Activated CD4-positive, alpha-beta T cell treated with anti-CD3 and anti-CD28 coated beads for 36 hours (primary cell): Measurements from ENCODE around the gene GATA6. TPM values are rescaled to one million over a fixed set of nuclear protein-coding genes. Genes with fewer than 3 reads are reported as not detected.

Experiments used
- ATAC-seq: fragments of 200-7000 bp; cut with Tn5 transposase; one replicate; pipeline ENCODE4 v1.10.0; 2021; ENCODE audit warnings: mild to moderate bottlenecking, moderate library complexity
- CTCF ChIA-PET: fragments of 350-600 bp; sonication (Branson Sonifier 250); formaldehyde crosslinking; loops from one replicate; lab custom pipeline; 2021; ENCODE audit warnings: antibody characterized with exemption; lab: Charles Lee
- POLR2A ChIA-PET: fragments of 350-600 bp; sonication (Branson Sonifier 250); formaldehyde crosslinking; loops from one replicate; lab custom pipeline; 2021; ENCODE audit warnings: antibody characterized with exemption, inconsistent platforms; lab: Charles Lee
- DNase-seq: peaks from one replicate; pipeline ENCODE4 v3.0.0-alpha.2; 2020
- H3K27ac Mint-ChIP-seq: one replicate; pipeline ENCODE4 v1.8.0; 2021; ENCODE audit warnings: mixed read lengths
- H3K27me3 Mint-ChIP-seq: one replicate; pipeline ENCODE4 v1.8.0; 2021; ENCODE audit warnings: mixed read lengths
- H3K36me3 Mint-ChIP-seq: one replicate; pipeline ENCODE4 v1.8.0; 2021; ENCODE audit warnings: low read depth, mixed read lengths
- H3K4me1 Mint-ChIP-seq: one replicate; pipeline ENCODE4 v1.8.0; 2021; ENCODE audit warnings: mixed read lengths
- H3K4me3 Mint-ChIP-seq: one replicate; pipeline ENCODE4 v1.8.0; 2021; ENCODE audit warnings: mild to moderate bottlenecking, moderate library complexity, mixed read lengths
- H3K9me3 Mint-ChIP-seq: one replicate; pipeline ENCODE4 v1.8.0; 2021; ENCODE audit warnings: low read depth, mixed read lengths
- intact Hi-C, 2 experiments: fragments of 100-400 bp; cut with DNase I in 1 of 2; cut with micrococcal nuclease in 1 of 2; formaldehyde crosslinking; loops; one replicate each; pipeline versions ENCODE4 v1.14.2 to v1.15.1; 2022 to 2024; cut with DNase I, micrococcal nuclease
- total RNA-seq, 2 experiments: library from RNA; stranded (reverse); gene quantifications; one replicate each; pipeline ENCODE4 v1.2.3, GENCODE V29; 2021

Gene GATA6
- total RNA-seq, 2 experiments from 2014 or later: not detected

- Mint-ChIP-seq H3K4me3 (no peak overlapping the region), H3K27me3 (peaks cover 4% of the 10 kb centered on the region), H3K36me3 (no peaks in the 10 kb centered on the region), H3K9me3 (no peaks in the 10 kb centered on the region), H3K27ac (no peak overlapping the region), H3K4me1 (no peaks in the 10 kb centered on the region)
- ChIA-PET POLR2A (no interaction called here), CTCF (no interaction called here)
- ATAC-seq (no peak), DNase-seq (no peak)
- intact Hi-C loops: no loop called here
Observed at GRCh38 chr18:22229456-22230124, 60.2 kb downstream of the GATA6 start.

- Mint-ChIP-seq H3K4me1 (no peaks in the 10 kb centered on the region), H3K36me3 (no peaks in the 10 kb centered on the region), H3K4me3 (no peak overlapping the region), H3K27ac (no peak overlapping the region), H3K9me3 (no peaks in the 10 kb centered on the region), H3K27me3 (peaks cover 4% of the 10 kb centered on the region)
- ChIA-PET CTCF (no interaction called here), POLR2A (no interaction called here)
- DNase-seq: no peak
- intact Hi-C loops: no loop called here
- no peak for ATAC-seq
Observed at GRCh38 chr18:22230471-22230945, 61.1 kb downstream of the GATA6 start.

- DNase-seq (no peak), ATAC-seq (no peak)
- Mint-ChIP-seq H3K36me3 (no peaks in the 10 kb centered on the region), H3K27me3 (peaks cover 4% of the 10 kb centered on the region), H3K4me1 (no peaks in the 10 kb centered on the region), H3K4me3 (no peak overlapping the region), H3K27ac (no peak overlapping the region), H3K9me3 (peaks cover 3% of the 10 kb centered on the region)
- intact Hi-C loops: no loop called here
- POLR2A ChIA-PET: no interaction called here
- CTCF ChIA-PET: no interaction called here
Observed at GRCh38 chr18:22233266-22233665, 63.9 kb downstream of the GATA6 start.

- Mint-ChIP-seq H3K9me3 (peaks cover 3% of the 10 kb centered on the region), H3K36me3 (no peaks in the 10 kb centered on the region), H3K27ac (no peak overlapping the region), H3K4me3 (no peak overlapping the region), H3K4me1 (no peaks in the 10 kb centered on the region), H3K27me3 (no peaks in the 10 kb centered on the region)
- DNase-seq: no peak
- no peak for ATAC-seq
- intact Hi-C loops: no loop called here
- ChIA-PET CTCF (no interaction called here), POLR2A (no interaction called here)
Observed at GRCh38 chr18:22238036-22238435, 68.6 kb downstream of the GATA6 start.

GRCh38 chr18:22238681-22239080 lies 69.3 kb downstream of the GATA6 start:
- Mint-ChIP-seq H3K4me1 (no peaks in the 10 kb centered on the region), H3K9me3 (peaks cover 3% of the 10 kb centered on the region), H3K36me3 (no peaks in the 10 kb centered on the region), H3K27me3 (no peaks in the 10 kb centered on the region), H3K4me3 (no peak overlapping the region), H3K27ac (no peak overlapping the region)
- POLR2A ChIA-PET: no interaction called here
- intact Hi-C loops: no loop called here
- no peak for ATAC-seq
- DNase-seq: no peak
- CTCF ChIA-PET: no interaction called here

- ATAC-seq (no peak), DNase-seq (no peak)
- H3K27me3 Mint-ChIP-seq: no peaks in the 10 kb centered on the region
- no peaks in the 10 kb centered on the region for H3K36me3 Mint-ChIP-seq
- no peaks in the 10 kb centered on the region for H3K4me1 Mint-ChIP-seq
- H3K27ac Mint-ChIP-seq: no peak overlapping the region
- intact Hi-C loops: loop anchor here in 1 of 2 experiments (10.0 kb wide), 1 partner anchor 57 kb away; no protein-coding TSS in a partner anchor
- H3K9me3 Mint-ChIP-seq: peaks cover 2% of the 10 kb centered on the region
- POLR2A ChIA-PET: no interaction called here
- CTCF ChIA-PET: no interaction called here
- no peak overlapping the region for H3K4me3 Mint-ChIP-seq
Observed at GRCh38 chr18:22241921-22242361, 72.6 kb downstream of the GATA6 start.

- ChIA-PET POLR2A (no interaction called here), CTCF (no interaction called here)
- no peaks in the 10 kb centered on the region for H3K27me3 Mint-ChIP-seq
Observed at GRCh38 chr18:22243513-22243912, 74.1 kb downstream of the GATA6 start.

GRCh38 chr18:22250026-22250425 lies 80.6 kb downstream of the GATA6 start:
- Mint-ChIP-seq H3K27ac (no peak overlapping the region), H3K27me3 (no peaks in the 10 kb centered on the region), H3K4me1 (no peaks in the 10 kb centered on the region), H3K9me3 (no peaks in the 10 kb centered on the region), H3K36me3 (no peaks in the 10 kb centered on the region), H3K4me3 (no peak overlapping the region)
- DNase-seq (no peak), ATAC-seq (no peak)
- CTCF ChIA-PET: interaction anchor here (0.7 to 1.2 kb wide), 2 partner anchors 11 to 15 kb away, joined by 3 read pairs; no protein-coding TSS in a partner anchor
- intact Hi-C loops: loop anchor here in 1 of 2 experiments (10.0 kb wide), 1 partner anchor 125 kb away; no protein-coding TSS in a partner anchor
- POLR2A ChIA-PET: no interaction called here

More at GRCh38 chr18:22243513-22243912, 74.1 kb downstream of the GATA6 start:
- Mint-ChIP-seq H3K4me3 (no peak overlapping the region), H3K27ac (no peak overlapping the region), H3K9me3 (no peaks in the 10 kb centered on the region), H3K4me1 (no peaks in the 10 kb centered on the region), H3K36me3 (no peaks in the 10 kb centered on the region)
- intact Hi-C loops: loop anchor here in 1 of 2 experiments (10.0 kb wide), 1 partner anchor 59 kb away; no protein-coding TSS in a partner anchor
- ATAC-seq: no peak
- DNase-seq: no peak

- Mint-ChIP-seq H3K36me3 (no peaks in the 10 kb centered on the region), H3K4me3 (no peak overlapping the region), H3K9me3 (no peaks in the 10 kb centered on the region), H3K27ac (no peak overlapping the region), H3K4me1 (no peaks in the 10 kb centered on the region), H3K27me3 (no peaks in the 10 kb centered on the region)
- no peak for ATAC-seq
- POLR2A ChIA-PET: interaction anchor here (0.5 kb wide), 1 partner anchor 14 kb away, joined by 3 read pairs; no protein-coding TSS in a partner anchor
- CTCF ChIA-PET: interaction anchor here (0.7 to 1.2 kb wide), 2 partner anchors 11 to 14 kb away, joined by 3 read pairs; no protein-coding TSS in a partner anchor
- intact Hi-C loops: loop anchor here in 1 of 2 experiments (10.0 kb wide), 1 partner anchor 126 kb away; no protein-coding TSS in a partner anchor
- DNase-seq: no peak
Observed at GRCh38 chr18:22250591-22250996, 81.2 kb downstream of the GATA6 start.

Other genes starting within 250 kb of the GATA6 start
- not detected for gene CTAGE1, start 248.3 kb downstream of the GATA6 start, total RNA-seq